GM18526 (cell line): Measurements from ENCODE around the gene AIFM3.

Source experiments
- POLR2A ChIP-seq: IDR thresholded peaks from 3 replicates; pipeline ENCODE4 v1.6.1; 2011; ENCODE audit not compliant: insufficient read length; ENCODE audit errors: extremely low read depth

Gene AIFM3

DNA sequence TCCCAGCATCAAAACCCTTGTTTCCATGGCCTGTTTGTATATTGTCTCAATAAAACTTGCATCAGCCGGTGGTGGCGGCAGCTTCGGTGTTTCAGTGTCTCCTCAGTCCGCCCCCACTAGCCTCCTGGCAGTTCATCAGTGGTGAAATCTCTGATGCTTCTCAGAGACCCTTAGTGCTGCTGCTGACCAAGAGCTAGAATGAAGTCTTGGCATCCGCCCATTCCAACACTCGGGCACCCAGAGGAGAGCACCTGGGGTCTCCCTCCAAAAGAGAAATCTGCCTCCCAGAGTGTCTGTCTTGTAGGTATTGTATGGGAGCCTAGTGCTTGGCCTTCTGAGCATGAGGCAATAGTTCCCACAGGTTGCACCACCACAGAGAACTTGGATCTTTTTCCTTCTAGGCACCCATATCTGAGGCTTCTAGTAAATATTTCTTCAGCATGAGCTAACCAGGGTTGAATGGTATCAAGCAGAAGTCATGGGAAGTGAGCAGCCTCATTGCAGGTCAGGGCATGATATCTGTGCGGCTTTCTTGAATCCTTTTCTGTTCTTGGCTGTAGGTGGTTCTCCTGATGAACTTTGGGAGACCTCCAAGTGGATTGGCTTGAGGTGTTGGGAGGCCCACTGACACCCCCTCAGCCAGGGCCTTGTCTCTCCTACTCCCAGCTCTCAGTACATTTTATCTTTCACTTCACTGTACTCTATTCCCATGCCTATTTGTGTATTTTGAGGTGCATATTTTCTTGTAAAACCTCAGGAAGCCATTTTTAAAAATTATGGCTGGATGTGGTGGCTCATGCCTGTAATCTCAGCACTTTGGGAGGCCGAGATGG, 13.2 kb upstream of the AIFM3 start:
- TF ChIP-seq POLR2A: no peak

DNA sequence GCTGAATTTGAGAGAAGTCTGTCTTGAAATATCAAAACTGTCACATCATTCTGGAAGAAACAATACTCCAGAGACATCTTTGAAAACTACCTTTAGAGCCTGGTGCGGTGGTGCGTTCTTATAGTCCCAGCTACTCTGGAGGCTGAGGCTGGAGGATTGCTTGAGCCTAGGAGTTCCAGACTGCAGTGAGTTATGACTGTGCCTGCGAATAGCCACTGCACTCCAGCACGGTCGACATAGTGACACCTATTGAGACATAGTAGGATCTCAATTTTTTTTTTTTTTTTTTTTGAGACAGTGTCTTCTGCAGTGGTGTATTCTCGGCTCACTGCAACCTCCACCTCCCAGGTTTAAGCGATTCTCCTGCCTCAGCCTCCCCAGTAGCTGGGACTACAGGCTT, 11.5 kb upstream of the AIFM3 start:
- TF ChIP-seq POLR2A: no peak

DNA sequence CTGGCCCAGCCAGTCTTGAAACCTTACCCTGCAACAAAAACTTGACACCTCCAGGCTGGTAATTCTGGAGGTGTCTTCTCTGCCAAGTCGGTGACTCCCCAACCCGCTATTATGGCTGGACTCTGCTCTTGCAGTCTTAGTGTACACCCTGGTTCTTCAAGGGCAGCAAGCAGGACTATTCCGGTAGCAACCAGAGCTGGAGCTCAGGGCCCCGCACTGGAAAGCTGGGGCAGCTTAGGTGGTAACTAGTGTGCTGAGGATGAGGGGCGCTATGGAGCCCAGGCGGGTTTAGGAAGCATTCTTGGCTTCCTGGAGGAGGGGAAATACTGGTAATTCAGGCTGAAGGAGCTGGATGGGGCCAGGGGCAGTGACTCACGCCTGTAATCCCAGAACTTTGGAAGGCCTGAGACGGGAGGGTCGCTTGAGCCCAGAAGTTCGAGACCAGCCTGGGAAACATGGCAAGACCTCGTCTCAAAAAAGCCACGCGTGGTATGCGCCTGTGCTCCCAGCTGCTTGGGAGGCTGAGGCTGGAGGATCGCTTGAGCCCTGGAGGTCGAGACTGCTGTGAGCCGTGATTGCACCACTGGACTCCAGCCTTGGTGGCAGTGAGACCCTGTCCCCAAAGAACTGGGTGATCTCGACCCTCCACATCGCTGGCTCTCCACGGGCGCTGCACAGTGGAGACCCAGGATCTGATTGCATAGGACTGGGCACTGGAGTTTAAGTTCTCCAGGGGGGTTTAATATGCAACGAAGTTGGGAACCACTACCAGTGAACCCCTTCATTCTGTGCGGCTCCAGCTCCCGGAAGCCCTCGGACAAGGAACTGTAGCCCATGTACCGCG, 10.6 kb upstream of the AIFM3 start:
- no peak for TF ChIP-seq POLR2A

DNA sequence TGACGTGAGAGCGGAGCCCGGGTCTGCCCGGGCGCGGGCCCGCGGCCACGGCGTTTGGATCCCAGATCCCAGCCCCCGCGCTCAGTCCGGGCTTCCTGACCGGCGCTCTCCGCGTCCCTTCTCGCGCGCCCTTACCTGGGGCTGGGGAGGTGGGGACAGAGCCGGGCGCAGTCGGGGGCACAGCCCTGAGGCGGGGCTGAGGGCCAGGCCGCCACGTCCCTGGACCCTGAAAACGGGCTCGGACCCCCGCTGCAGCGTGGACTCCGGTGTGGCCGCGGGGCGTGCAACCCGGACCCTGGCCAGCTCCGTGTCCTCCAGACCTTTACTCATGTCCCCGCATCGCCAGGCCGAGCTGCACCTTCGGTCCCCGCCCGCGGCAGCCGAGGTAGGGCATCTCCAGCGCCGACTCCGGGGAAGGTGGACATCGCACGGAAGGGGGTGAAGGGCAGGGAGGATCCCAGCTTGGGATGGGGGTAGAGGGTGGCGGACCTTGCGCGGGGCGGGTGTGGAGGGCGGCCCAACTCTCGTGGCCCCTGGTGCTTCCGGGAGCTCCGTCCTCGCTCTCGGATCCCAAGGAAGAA, 9.9 kb upstream of the AIFM3 start:
- no peak for TF ChIP-seq POLR2A

DNA sequence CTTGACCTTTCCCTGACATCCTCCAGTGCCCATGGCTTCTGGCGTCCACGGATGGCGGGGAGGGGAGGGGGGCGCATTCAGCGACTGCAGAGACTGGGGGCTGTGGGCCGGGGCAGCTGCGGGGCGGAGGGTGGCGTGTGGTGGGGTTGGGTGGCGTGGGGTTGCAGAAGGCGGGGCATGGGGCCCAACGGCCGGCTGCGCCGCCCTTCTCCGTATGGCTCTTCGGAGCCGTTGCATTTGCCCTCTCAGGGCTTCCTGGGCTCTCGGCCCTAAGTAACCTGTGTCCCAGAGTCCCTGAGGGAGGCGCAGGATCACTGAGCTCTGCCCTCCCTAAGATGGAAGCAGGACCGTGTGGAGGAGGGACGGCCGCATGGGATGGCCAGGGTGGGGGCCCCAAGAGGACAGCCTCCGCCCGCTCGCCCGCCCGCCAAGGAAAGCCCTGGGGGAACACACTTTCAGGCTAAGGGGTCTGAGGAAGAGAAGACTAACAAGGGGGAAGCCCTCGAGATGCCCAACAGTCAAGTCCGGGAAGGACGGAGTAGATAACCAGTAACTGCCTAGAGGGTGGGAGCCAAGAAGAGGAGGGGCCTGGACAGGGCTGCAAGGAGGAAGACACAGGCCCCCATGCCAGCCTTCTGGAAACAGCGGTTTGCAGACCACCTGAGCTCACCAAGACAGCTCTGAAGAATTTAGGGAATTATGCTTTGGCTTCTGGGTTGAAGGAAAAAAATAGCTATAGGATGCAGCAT, 9.2 kb upstream of the AIFM3 start:
- TF ChIP-seq POLR2A: no peak

DNA sequence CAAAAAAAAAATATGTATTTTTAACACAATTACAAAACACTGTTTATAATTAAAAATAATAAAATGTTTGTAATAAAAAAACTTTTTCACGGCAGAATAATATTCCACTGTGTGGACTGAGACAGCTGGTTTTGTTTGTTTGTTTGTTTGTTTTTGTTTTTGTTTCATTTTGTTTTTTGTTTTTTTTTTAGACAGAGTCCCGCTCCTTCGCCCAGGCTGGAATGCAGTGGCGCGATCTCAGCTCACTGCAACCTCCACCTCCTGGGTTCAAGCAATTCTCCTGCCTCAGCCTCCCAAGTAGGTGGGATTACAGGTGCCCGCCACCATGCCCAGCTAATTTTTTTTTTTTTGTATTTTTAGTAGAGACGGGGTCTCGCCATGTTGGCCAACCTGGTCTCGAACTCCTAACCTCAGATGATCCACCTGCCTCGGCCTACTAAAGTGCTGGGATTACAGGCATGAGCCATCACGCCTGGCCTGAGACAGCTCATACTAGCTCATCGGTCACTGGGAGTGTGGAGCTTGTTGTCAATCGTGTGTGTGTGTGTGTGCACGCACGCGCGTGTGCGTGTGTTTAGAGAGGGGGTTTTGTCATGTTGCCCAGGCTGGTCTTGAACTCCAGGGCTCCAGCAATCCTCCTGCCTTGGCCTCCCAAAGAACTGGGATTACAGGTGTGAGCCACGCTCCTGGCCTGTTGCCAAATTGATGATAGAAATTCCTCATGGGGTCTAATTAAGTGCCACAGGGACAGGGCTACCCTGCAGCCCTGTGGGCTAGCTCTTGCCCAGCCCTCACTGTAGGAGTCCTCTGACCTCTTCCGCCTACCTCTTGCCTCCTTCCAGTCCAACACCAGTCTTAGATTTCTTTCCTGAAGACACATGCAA, 7.2 kb upstream of the AIFM3 start:
- TF ChIP-seq POLR2A: no peak

DNA sequence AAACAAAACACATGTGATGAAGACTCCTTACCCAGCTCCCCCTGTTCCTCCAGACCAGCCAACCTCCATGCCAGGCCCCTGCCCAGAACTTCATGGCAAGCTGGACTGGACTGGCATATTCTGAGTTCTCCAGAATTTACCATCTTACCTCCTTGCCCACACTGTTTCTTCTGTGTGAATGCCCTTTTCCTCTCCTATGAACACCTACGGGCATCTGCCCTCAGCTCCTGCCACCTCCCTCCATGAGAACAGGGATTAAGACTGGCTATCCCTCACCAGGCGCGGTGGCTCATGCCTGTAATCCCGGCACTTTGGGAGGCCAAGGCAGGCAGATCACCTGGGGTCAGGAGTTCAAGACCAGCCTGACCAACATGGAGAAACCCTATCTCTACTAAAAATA, 6.4 kb upstream of the AIFM3 start:
- TF ChIP-seq POLR2A: no peak

DNA sequence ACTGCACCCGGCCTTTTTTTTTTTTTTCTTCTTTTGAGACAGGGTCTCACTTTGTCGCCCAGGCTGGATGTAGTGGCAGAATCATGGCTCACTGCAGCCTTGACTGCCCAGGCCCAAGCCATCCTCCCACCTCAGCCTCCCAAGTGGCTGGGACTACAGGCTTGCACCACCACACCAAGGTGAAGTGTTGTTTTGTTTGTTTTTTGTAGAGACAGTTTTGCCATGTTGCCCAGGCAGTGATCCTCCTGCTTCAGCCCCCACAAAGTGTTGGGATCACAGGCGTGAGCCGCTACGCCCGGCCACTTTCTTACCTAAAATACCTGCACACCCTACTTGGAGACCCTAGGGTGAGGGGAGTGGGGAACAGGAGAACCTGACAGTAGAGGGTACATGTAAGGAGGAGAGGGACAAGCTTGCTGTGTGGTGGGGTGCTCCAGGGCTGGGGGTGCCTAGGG, 4.5 kb upstream of the AIFM3 start:
- TF ChIP-seq POLR2A: no peak

DNA sequence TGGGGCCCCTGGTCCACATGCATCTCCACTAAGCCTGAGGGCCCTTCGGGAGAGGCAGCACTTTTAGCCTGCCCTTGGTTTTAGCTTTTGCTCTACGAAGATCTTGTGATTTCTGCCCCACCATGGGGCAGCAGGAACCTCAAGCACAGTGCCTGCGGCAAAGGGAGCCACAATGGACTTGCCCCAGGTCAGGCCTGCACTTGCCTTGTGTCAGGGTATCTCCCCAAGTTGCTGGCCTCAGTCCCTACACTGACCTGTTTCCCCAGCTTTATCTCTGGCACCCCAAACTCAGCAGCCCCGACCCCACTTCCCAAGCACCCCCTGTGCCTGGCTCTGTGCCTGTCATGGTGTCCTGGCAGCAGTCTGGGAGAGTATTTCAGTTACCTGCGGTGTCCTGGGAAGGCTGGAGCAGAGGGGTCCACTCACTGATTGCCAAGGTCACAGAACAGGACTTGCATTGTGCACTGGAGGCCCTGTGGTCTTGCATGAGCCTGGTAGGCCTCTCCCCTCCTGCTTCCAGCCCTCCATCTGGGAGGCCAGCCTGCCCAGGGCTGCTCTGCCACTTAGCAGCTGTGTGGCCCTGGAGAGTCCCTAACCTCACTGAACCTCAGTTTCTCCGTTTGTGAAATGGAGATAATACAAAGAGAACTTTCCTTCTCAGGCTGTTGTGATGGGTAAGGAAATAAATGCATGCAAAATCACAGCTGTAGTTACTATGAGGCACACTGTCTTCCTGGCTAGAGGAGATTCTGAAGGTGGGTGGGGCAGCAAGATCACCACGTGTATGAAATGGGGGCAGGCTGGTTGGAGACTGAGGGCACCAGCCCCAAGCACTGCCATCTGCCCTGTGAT, 3.6 kb upstream of the AIFM3 start:
- no peak for TF ChIP-seq POLR2A

DNA sequence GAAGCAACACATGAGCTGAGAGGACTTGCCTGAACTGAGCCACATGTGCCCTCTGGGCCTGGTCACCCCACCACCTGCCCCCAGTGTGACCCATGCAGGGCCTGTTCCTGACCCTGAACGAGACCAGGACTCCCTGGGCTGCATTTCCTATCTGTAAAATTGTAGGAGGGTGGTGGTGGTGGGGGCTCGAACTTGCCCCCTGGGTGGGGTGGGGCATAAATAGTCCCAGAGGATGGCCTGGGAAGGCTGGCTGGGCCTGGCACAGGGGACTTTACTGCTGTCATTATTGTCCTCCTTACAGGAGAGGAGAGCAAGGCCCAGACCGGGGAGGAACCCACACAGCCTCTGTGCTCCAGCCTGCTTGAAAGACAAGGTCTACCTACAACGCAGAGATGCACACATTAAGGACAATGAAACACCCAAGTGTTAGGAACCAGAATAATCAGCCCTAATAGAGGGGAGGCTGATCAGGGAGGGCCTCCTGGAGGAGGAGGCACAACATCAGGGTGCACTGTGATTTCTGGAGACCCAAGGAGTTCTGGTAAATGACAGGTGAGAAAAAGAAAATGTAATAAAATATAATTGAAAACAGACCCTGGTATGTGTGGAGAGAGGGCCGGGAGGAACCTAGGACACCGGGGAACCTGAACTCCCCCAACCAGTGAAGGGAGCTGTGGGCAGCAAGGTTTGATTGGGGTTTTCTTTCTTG, 2.8 kb upstream of the AIFM3 start:
- no peak for TF ChIP-seq POLR2A

DNA sequence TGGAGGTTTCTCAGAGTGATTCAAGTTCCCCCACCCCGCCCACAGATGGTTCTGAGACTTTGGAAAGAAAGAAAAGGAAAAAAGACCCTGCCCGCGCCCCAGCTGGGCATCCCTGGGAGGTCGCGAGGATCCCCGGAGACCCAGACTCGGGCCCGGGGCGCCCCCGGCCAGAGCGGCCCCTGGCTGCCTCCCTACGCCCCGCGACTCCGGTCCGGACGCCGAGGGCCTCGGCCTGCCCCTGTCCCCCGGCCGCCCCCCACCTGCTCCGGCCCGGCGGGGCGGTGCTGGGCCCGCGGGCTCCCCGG, 2.3 kb upstream of the AIFM3 start:
- TF ChIP-seq POLR2A: no peak

DNA sequence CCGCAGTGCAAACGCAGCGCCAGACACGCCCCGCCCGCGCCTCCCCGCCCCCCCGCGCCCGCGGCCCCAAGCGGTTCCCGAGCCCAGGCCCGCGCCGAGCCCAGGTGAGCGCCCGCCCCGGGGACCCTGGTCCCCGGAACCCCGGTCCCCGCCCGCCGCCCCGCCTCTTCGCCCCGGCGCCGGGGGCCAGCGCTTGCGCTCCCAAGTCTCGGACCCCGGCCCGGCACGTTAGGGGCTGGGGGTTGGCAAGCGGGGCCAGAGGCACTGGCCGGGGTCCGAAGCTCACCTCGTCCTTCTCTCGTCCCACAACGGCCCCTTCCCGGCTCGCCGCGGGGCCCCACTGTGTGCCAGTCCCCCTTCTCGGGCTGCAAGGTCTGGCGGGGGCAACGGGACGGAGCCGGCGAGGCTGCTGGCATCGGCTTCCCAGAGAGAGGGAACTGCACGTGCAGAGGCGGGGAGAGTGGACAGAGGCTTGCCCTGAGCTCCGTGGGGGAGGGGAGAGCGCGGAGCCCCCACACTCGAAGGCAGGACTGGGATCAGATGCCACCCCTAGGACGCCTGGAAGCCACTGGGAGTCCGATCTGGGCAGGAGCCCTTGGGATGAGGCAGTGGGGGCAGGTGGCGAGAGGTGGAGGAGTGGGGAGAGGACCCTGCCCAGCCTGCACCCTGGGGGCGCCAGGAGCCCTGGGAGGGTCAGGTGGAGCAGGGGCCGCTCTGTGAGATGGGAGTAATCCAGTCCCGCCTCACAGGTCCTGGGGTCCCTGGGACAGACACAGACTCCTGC, 1.8 kb upstream of the AIFM3 start:
- no peak for TF ChIP-seq POLR2A
